ENCODE measurements around the gene MAD1L1. TPM values are rescaled to one million over a fixed set of nuclear protein-coding genes. Genes with fewer than 3 reads are reported as not detected.

The MAD1L1 gene
- total RNA-seq, 1 experiment from 2014 or later, result 38.5 TPM

DNA sequence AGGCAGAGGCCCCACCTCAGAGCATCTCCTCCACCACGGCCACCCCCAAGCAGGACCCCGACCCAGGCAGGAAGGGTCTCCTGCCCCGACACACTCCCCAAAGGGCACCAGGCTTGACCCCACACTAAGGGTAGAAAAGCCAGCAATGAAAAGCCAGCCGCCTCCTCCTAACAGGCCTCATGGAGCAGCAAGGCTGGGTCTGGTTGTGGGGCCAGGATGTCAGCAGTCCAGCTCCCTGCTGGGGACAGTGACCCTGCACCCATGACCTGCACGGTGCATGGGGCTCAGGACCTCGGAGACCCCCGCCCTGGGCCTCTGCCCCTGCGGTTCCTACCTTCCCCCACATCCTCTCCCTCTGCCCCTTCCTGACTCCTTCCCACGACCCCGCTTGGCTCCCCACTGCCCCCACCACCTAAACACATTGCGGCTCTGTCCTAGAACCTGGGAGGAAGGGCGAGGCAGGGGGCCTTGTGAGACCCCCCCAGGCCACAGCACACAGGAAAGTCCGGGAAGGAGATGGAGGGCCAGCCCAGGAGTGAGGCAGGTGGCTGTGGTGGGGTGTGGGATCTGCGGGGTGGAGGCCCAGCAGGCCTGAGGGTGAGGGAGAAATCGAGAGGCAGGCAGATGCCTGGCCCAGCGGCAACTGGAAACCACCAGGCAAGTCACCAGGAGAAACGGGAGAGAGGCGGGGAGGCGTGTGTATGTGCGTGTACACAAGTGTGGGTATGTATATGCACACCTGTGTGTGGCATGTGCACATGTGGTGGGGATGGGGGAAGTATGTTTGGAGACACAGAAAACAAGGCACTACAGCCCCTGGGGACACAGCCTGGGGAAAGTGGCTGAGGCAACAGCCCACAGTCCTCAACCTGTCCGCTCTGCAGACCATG is 229.9 kb downstream of the MAD1L1 start:
- no peak overlapping the region for H2AFZ ChIP-seq (ENCODE audit: low read depth, low read length, poor library complexity, severe bottlenecking)
- RAD21 ChIA-PET (ENCODE audit: low non-redundant PET in 1 of 2, low total read pairs in 2 of 2, uncharacterized antibody in 2 of 2, unreplicated experiment in 2 of 2), result no interaction called here
- POLR2A ChIA-PET, result no interaction called here
- no peaks in the 10 kb centered on the region for H3K9me2 ChIP-seq (ENCODE audit: insufficient read depth)
- H3K4me2 ChIP-seq (ENCODE audit: low read length), result no peak overlapping the region
- no peaks in the 10 kb centered on the region for H3K9me3 ChIP-seq (ENCODE audit: control insufficient read depth in 1 of 2, insufficient read depth in 1 of 2, low read depth in 1 of 2, low read length in 2 of 2)
- no peaks in the 10 kb centered on the region for H3K27me3 ChIP-seq (ENCODE audit: insufficient read depth, low read length)
- intact Hi-C loops (cut with micrococcal nuclease), result no loop called here
- TF ChIP-seq RAD21 (IDR thresholded peaks at IDR 0.05; ENCODE audit: low read depth) (no peak), EGR1 (IDR thresholded peaks at IDR 0.05; ENCODE audit: low read depth) (no peak), SIN3A (IDR thresholded peaks at IDR 0.05; ENCODE audit: low read depth) (no peak), TCF7L2 (IDR thresholded peaks at IDR 0.05; ENCODE audit: borderline replicate concordance, extremely low read depth, insufficient read depth, insufficient read length) (no peak), SP1 (IDR thresholded peaks at IDR 0.05; ENCODE audit: low read depth) (no peak), EZH2 (IDR thresholded peaks at IDR 0.05) (no peak), POLR2A (IDR thresholded peaks at IDR 0.05; ENCODE audit: borderline replicate concordance, extremely low read depth, insufficient read depth, insufficient read length) (no peak), ZBTB33 (IDR thresholded peaks at IDR 0.05; ENCODE audit: extremely low read depth, insufficient replicate concordance, low read length) (no peak)
- H3K79me2 ChIP-seq (ENCODE audit: insufficient read depth, low read length), result no peaks in the 10 kb centered on the region
- no TSS peak for BruUV-seq (replicated peaks)
- no peak overlapping the region for H3K9ac ChIP-seq (ENCODE audit: low read length)
- CTCF ChIA-PET, result no interaction called here
- no peaks in the 10 kb centered on the region for H3K36me3 ChIP-seq (ENCODE audit: control insufficient read depth in 1 of 2, insufficient read depth in 2 of 2, low read length in 2 of 2)
- ATAC-seq (no peak), DNase-seq (ENCODE audit: low read depth, low spot score) (no peak)
- H3K27ac ChIP-seq (ENCODE audit: low read depth, low read length), result no peak overlapping the region
- H3K4me1 ChIP-seq (ENCODE audit: control insufficient read depth in 1 of 2, insufficient read depth in 2 of 2, low read length in 2 of 2), result no peaks in the 10 kb centered on the region
- no peak overlapping the region for H3K4me3 ChIP-seq (replicated peaks in 1 of 2; ENCODE audit: low read depth in 1 of 2, low read length in 2 of 2)
- H4K20me1 ChIP-seq (ENCODE audit: insufficient read depth), result no peaks in the 10 kb centered on the region
